ENCODE data around the gene RGS9BP.
"Not testable (repeated sequence)": the region's sequence is repeated elsewhere in the genome, so short reads cannot be mapped to it uniquely, and the experiment has no call there.

The RGS9BP gene

GRCh38 chr19:32711747-32712146, 36.1 kb downstream of the RGS9BP start:
- H3K9me2 ChIP-seq (replicated peaks; ENCODE audit: insufficient read depth, low read length) = no peaks in the 10 kb centered on the region
- H3K36me3 ChIP-seq (replicated peaks; ENCODE audit: insufficient read depth, low read length) = no peaks in the 10 kb centered on the region
- H3K27me3 ChIP-seq (replicated peaks; ENCODE audit: insufficient read depth, low read length) = no peaks in the 10 kb centered on the region
- peaks cover 6% of the 10 kb centered on the region; the same call in 1 of the 2 replicates for H3K79me2 ChIP-seq (ENCODE audit: low read length)
- no peaks in the 10 kb centered on the region for H3K4me1 ChIP-seq (ENCODE audit: low read length)
- no peak overlapping the region for H2AFZ ChIP-seq (ENCODE audit: low read length)
- no peaks in the 10 kb centered on the region for H3K9me3 ChIP-seq (replicated peaks; ENCODE audit: insufficient read depth, low read length)
- no peak overlapping the region for H3K9ac ChIP-seq (ENCODE audit: low read length)
- H4K20me1 ChIP-seq (ENCODE audit: insufficient read depth, low read length) = no peaks in the 10 kb centered on the region
- no peak overlapping the region for H3K4me2 ChIP-seq (ENCODE audit: low read depth, low read length)
- H3K27ac ChIP-seq (ENCODE audit: low read length) = no peak overlapping the region
- no peak overlapping the region for H3K4me3 ChIP-seq (ENCODE audit: low read length)
- TF ChIP-seq EZH2 (optimal IDR thresholded peaks at IDR 0.05; ENCODE audit: low read depth, low read length) = no peak
- TF ChIP-seq EZH2phosphoT487 (IDR thresholded peaks at IDR 0.05; ENCODE audit: low read length) = no peak
- TF ChIP-seq, protein P1, sequence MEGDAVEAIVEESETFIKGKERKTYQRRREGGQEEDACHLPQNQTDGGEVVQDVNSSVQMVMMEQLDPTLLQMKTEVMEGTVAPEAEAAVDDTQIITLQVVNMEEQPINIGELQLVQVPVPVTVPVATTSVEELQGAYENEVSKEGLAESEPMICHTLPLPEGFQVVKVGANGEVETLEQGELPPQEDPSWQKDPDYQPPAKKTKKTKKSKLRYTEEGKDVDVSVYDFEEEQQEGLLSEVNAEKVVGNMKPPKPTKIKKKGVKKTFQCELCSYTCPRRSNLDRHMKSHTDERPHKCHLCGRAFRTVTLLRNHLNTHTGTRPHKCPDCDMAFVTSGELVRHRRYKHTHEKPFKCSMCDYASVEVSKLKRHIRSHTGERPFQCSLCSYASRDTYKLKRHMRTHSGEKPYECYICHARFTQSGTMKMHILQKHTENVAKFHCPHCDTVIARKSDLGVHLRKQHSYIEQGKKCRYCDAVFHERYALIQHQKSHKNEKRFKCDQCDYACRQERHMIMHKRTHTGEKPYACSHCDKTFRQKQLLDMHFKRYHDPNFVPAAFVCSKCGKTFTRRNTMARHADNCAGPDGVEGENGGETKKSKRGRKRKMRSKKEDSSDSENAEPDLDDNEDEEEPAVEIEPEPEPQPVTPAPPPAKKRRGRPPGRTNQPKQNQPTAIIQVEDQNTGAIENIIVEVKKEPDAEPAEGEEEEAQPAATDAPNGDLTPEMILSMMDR (IDR thresholded peaks at IDR 0.05; ENCODE audit: low read length) = no peak
- DNase-seq = no peak
- no peaks in the 10 kb centered on the region for H3F3A ChIP-seq (ENCODE audit: insufficient read depth, low read length)

- H4K20me1 ChIP-seq (ENCODE audit: insufficient read depth, low read length); DNase-seq; H3K4me1 ChIP-seq (ENCODE audit: low read length); H3K36me3 ChIP-seq (replicated peaks; ENCODE audit: insufficient read depth, low read length); H3K79me2 ChIP-seq (ENCODE audit: low read length); H3K9me2 ChIP-seq (replicated peaks; ENCODE audit: insufficient read depth, low read length); H3F3A ChIP-seq (ENCODE audit: insufficient read depth, low read length); H2AFZ ChIP-seq (ENCODE audit: low read length); H3K4me3 ChIP-seq (ENCODE audit: low read length); H3K4me2 ChIP-seq (ENCODE audit: low read depth, low read length); H3K9me3 ChIP-seq (replicated peaks; ENCODE audit: insufficient read depth, low read length); H3K27me3 ChIP-seq (replicated peaks; ENCODE audit: insufficient read depth, low read length); H3K9ac ChIP-seq (ENCODE audit: low read length); H3K27ac ChIP-seq (ENCODE audit: low read length): not testable (repeated sequence)
These were observed 40.6 kb downstream of the RGS9BP start for GRCh38 chr19:32716203-32716602.

GRCh38 chr19:32717496-32717895, 41.8 kb downstream of the RGS9BP start:
- no peak for DNase-seq
- TF ChIP-seq EZH2 (optimal IDR thresholded peaks at IDR 0.05; ENCODE audit: low read depth, low read length) = no peak
- TF ChIP-seq, protein P1 (IDR thresholded peaks at IDR 0.05; ENCODE audit: low read length) = no peak
- no peak for TF ChIP-seq EZH2phosphoT487 (IDR thresholded peaks at IDR 0.05; ENCODE audit: low read length)
- no peak overlapping the region for H3K4me2 ChIP-seq (ENCODE audit: low read depth, low read length)
- H4K20me1 ChIP-seq (ENCODE audit: insufficient read depth, low read length) = no peaks in the 10 kb centered on the region
- H3K9me2 ChIP-seq (replicated peaks; ENCODE audit: insufficient read depth, low read length) = no peaks in the 10 kb centered on the region
- no peak overlapping the region for H3K4me3 ChIP-seq (ENCODE audit: low read length)
- H3K79me2 ChIP-seq (ENCODE audit: low read length) = no peaks in the 10 kb centered on the region
- H3K4me1 ChIP-seq (ENCODE audit: low read length) = no peaks in the 10 kb centered on the region
- H2AFZ ChIP-seq (ENCODE audit: low read length) = no peak overlapping the region
- H3K27me3 ChIP-seq (replicated peaks; ENCODE audit: insufficient read depth, low read length) = no peaks in the 10 kb centered on the region
- H3F3A ChIP-seq (ENCODE audit: insufficient read depth, low read length) = 0 out of 2 replicates have a peak, but pooled peaks cover 2% of the 10 kb centered on the region
- no peak overlapping the region for H3K9ac ChIP-seq (ENCODE audit: low read length)
- no peak overlapping the region for H3K27ac ChIP-seq (ENCODE audit: low read length)
- H3K36me3 ChIP-seq (replicated peaks; ENCODE audit: insufficient read depth, low read length) = no peaks in the 10 kb centered on the region
- no peaks in the 10 kb centered on the region for H3K9me3 ChIP-seq (replicated peaks; ENCODE audit: insufficient read depth, low read length)

- TF ChIP-seq EZH2phosphoT487 (IDR thresholded peaks at IDR 0.05; ENCODE audit: low read length) (no peak), EZH2 (optimal IDR thresholded peaks at IDR 0.05; ENCODE audit: low read depth, low read length) (no peak)
- TF ChIP-seq, protein P1 (IDR thresholded peaks at IDR 0.05; ENCODE audit: low read length) = no peak
- no peaks in the 10 kb centered on the region for H3K79me2 ChIP-seq (ENCODE audit: low read length)
- no peak overlapping the region for H2AFZ ChIP-seq (ENCODE audit: low read length)
- no peak overlapping the region for H3K9ac ChIP-seq (ENCODE audit: low read length)
- 0 out of 2 replicates have a peak, but pooled peaks cover 2% of the 10 kb centered on the region for H3F3A ChIP-seq (ENCODE audit: insufficient read depth, low read length)
- no peak overlapping the region for H3K27ac ChIP-seq (ENCODE audit: low read length)
- H3K9me2 ChIP-seq (replicated peaks; ENCODE audit: insufficient read depth, low read length) = no peaks in the 10 kb centered on the region
- no peaks in the 10 kb centered on the region for H3K9me3 ChIP-seq (replicated peaks; ENCODE audit: insufficient read depth, low read length)
- no peaks in the 10 kb centered on the region for H3K36me3 ChIP-seq (replicated peaks; ENCODE audit: insufficient read depth, low read length)
- H4K20me1 ChIP-seq (ENCODE audit: insufficient read depth, low read length) = no peaks in the 10 kb centered on the region
- no peak overlapping the region for H3K4me3 ChIP-seq (ENCODE audit: low read length)
- H3K27me3 ChIP-seq (replicated peaks; ENCODE audit: insufficient read depth, low read length) = no peaks in the 10 kb centered on the region
- H3K4me1 ChIP-seq (ENCODE audit: low read length) = no peaks in the 10 kb centered on the region
- DNase-seq = no peak
- no peak overlapping the region for H3K4me2 ChIP-seq (ENCODE audit: low read depth, low read length)
These were observed 42.6 kb downstream of the RGS9BP start for GRCh38 chr19:32718286-32718685.
